ENCODE data around the gene PELI2.

DNA sequence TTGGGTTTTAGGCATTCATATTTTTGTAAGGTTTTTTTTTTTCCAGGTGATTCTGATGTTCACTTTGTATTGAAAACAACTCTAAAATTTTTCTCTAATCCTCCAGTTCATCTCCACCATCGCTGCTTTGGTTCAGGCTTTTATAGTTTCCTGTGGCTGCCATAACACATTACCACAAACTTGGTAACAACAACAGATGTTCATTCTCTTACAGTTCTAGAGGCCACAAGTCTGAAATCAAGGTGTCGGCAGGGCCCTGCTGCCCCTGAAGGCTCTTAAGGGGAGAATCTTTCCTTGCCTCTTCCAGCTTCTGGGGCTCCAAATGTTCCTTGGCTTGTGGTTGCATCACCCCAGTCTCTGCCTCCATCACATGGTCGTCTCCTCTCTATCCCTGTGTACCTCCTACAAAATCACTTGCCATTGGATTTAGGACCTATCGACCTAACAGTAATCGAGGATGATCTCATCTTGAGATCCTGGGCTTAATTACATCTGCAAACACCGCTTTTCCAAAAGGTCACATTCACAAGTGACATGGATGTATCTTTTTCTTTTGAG, 55.2 kb downstream of the PELI2 start:
- TF ChIP-seq, protein P1, sequence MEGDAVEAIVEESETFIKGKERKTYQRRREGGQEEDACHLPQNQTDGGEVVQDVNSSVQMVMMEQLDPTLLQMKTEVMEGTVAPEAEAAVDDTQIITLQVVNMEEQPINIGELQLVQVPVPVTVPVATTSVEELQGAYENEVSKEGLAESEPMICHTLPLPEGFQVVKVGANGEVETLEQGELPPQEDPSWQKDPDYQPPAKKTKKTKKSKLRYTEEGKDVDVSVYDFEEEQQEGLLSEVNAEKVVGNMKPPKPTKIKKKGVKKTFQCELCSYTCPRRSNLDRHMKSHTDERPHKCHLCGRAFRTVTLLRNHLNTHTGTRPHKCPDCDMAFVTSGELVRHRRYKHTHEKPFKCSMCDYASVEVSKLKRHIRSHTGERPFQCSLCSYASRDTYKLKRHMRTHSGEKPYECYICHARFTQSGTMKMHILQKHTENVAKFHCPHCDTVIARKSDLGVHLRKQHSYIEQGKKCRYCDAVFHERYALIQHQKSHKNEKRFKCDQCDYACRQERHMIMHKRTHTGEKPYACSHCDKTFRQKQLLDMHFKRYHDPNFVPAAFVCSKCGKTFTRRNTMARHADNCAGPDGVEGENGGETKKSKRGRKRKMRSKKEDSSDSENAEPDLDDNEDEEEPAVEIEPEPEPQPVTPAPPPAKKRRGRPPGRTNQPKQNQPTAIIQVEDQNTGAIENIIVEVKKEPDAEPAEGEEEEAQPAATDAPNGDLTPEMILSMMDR (IDR thresholded peaks at IDR 0.05; ENCODE audit: insufficient read depth, low read length, poor library complexity, severe bottlenecking), result no peak
- TF ChIP-seq EZH2phosphoT487 (conservative IDR thresholded peaks at IDR 0.05; ENCODE audit: low read length), result no peak

Measured in SU-DHL-6 (cell line).